BJ (cell line): ENCODE measurements around the gene AXIN1. TPM values are rescaled to one million over a fixed set of nuclear protein-coding genes. Genes with fewer than 3 reads are reported as not detected.

Experiments
- CTCF ChIA-PET: fragments of 350-600 bp; formaldehyde crosslinking; extraction: SDS; loops from one replicate; lab custom pipeline; 2021; ENCODE audit warnings: antibody characterized with exemption, inconsistent platforms; lab: Yijun Ruan, JAX
- POLR2A ChIA-PET: fragments of 300-600 bp; sonication (Branson Sonifier 250); formaldehyde crosslinking; extraction: SDS; loops from one replicate; lab custom pipeline; 2021; ENCODE audit warnings: antibody characterized with exemption; lab: Charles Lee
- DNase-seq: peaks from one replicate; pipeline ENCODE4 v3.0.0-alpha.2; 2011; ENCODE audit warnings: low read depth
- H3K27me3 ChIP-seq: 2 replicates; pipeline ENCODE4 v1.6.0; 2011; ENCODE audit warnings: low read length; ENCODE audit not compliant: control insufficient read depth, insufficient read depth
- H3K36me3 ChIP-seq: 2 replicates; pipeline ENCODE4 v1.5.1; 2011; ENCODE audit warnings: low read length; ENCODE audit not compliant: control insufficient read depth, insufficient read depth
- H3K4me3 ChIP-seq: 2 replicates; pipeline ENCODE4 v1.5.1; 2011; ENCODE audit warnings: low read depth, mild to moderate bottlenecking, control low read depth, low read length
- CTCF ChIP-seq: IDR thresholded peaks from 2 replicates; pipeline ENCODE4 v1.5.1; 2011; ENCODE audit warnings: low read depth, mild to moderate bottlenecking, control low read depth, inconsistent platforms, low read length, moderate library complexity; ENCODE audit not compliant: insufficient read depth
- polyA plus RNA-seq: library from polyadenylated mRNA; depleted of rRNA; stranded (reverse); fragments of >200 nt; gene quantifications from 2 replicates; pipeline ENCODE4 v1.2.3, GENCODE V29; 2011

Gene AXIN1
- polyA plus RNA-seq, 1 experiment = 4.3 TPM

DNA sequence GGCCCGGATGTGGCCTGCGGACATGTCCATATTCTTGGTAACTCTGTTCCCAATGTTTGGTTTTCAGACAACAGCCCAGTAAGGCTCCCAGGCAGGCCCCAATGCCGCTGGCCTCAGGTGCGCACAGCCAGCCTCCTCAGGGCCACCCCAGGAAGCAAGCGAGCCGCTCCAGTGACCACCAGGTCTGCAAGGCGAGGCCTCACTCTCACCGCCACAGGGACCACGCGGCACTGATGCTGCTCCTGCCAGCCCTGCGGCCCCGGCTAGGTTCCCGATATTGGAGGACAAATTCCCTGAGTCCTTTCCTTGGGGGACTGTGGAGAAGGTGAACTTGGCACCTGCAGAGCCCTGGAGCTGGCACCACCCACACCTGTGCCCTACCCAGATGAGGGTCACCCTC, 50.6 kb downstream of the AXIN1 start:
- DNase-seq = no peak
- Histone ChIP-seq H3K4me3 (no peak overlapping the region), H3K27me3 (no peaks in the 10 kb centered on the region), H3K36me3 (peaks cover 15% of the 10 kb centered on the region)
- ChIA-PET POLR2A (no interaction called here), CTCF (no interaction called here)
- TF ChIP-seq CTCF = no peak

DNA sequence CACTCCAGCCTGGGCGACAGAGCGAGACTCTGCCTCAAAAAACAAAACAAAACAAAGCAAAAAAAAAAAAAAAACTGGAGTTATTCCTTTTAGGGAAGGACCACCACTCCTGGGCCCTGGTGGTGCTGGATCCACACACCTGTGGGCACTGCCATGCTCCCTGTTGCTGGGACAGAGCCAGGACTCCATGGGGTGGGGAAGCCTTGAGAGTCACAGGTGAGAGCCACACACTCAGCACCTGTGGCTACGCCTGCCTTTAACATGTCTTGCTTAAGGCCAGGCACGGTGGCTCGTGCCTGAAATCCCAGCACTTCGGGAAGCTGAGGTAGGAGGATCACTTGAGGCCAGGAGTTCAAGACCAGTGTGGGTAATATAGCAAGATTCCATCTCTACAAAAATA, 51.3 kb downstream of the AXIN1 start:
- H3K36me3 ChIP-seq = peaks cover 14% of the 10 kb centered on the region
- no peak for TF ChIP-seq CTCF
- H3K27me3 ChIP-seq = no peaks in the 10 kb centered on the region
- ChIA-PET POLR2A (no interaction called here), CTCF (no interaction called here)
- no peak overlapping the region for H3K4me3 ChIP-seq
- no peak for DNase-seq

GRCh38 chr16:297832-298231, 54.7 kb downstream of the AXIN1 start:
- TF ChIP-seq CTCF = no peak
- peaks cover 9% of the 10 kb centered on the region; the same call in 1 of the 2 replicates for H3K36me3 ChIP-seq
- H3K27me3 ChIP-seq = no peaks in the 10 kb centered on the region
- CTCF ChIA-PET = no interaction called here
- no peak for DNase-seq
- POLR2A ChIA-PET = no interaction called here
- no peak overlapping the region for H3K4me3 ChIP-seq

DNA sequence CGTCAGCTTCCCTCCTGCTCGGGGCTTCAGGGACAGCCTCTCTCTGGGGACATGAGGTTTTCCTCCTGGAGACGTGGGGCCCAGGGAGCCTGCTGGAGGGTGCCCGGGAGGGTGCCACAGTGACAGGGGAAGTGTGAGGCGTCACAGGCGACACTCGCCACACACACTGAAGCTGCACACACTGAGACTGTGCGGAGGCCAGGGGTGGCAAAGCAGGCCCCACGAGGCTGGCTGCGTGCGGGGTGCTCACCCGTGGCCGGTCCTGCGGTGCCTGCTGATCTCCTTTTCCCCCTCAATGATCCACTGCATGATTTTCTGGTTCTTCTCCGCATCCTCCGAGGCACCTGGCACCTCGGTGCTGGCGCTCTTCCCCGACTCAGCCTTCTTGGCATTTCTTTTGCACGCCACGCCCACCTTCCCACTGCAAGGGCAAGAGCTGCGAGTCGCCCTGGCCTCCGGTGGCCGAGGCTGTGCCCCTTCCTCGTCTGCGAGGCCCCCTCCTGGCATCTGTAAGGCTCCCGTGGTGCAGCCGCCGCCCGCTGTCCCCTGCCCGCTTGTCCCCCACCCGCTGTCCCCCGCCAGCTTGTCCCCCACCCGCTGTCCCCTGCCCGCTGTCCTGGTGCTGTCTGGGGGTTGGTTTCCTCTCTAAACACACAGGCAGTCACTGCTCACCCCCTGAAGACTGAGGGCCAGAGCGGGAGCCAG, 55.6 kb downstream of the AXIN1 start:
- Histone ChIP-seq H3K4me3 (no peak overlapping the region), H3K36me3 (peaks cover 9% of the 10 kb centered on the region; the same call in 1 of the 2 replicates), H3K27me3 (no peaks in the 10 kb centered on the region)
- DNase-seq = no peak
- no peak for TF ChIP-seq CTCF
- ChIA-PET POLR2A (no interaction called here), CTCF (no interaction called here)

- no peak overlapping the region for H3K4me3 ChIP-seq
- no peaks in the 10 kb centered on the region for H3K27me3 ChIP-seq
- TF ChIP-seq CTCF = no peak
- peaks cover 10% of the 10 kb centered on the region; the same call in 1 of the 2 replicates for H3K36me3 ChIP-seq
- DNase-seq = no peak
- CTCF ChIA-PET = no interaction called here
- POLR2A ChIA-PET = no interaction called here
These were observed 56.2 kb downstream of the AXIN1 start for GRCh38 chr16:296276-296675.
